ENCODE results near the gene MTHFSD. TPM values are rescaled to one million over a fixed set of nuclear protein-coding genes. Genes with fewer than 3 reads are reported as not detected.
A peak's percentile ranks its signal among the peaks of the same experiment; 100 is the strongest.

MTHFSD gene
- total and polyA plus RNA-seq, 2 donors (not counting 3 experiments of a cell fraction or from before 2014, with no cell fraction given), result 16.7 to 21.1 TPM

- no peak for FAIRE-seq
- Histone ChIP-seq H4K20me1 (replicated peaks; ENCODE audit: control insufficient read depth, extremely low read depth, insufficient read depth, low read length) (no peaks in the 10 kb centered on the region), H3K4me1 (ENCODE audit: control insufficient read depth, extremely low read depth, insufficient read depth, low read length) (no peaks in the 10 kb centered on the region), H2AFZ (ENCODE audit: low read depth, low read length) (no peak overlapping the region), H3K36me3 (ENCODE audit: control insufficient read depth in 2 of 2, extremely low read depth in 1 of 2, insufficient read depth in 2 of 2, low read length in 2 of 2) (no peaks in the 10 kb centered on the region), H3K9me3 (replicated peaks; ENCODE audit: control insufficient read depth, insufficient read depth, low read length) (no peaks in the 10 kb centered on the region), H3K27ac (ENCODE audit: insufficient read depth, low read depth, low read length) (no peak overlapping the region), H3K79me2 (ENCODE audit: control insufficient read depth, insufficient read depth, low read length) (no peaks in the 10 kb centered on the region), H3K4me3 (replicated peaks in 1 of 3; ENCODE audit: insufficient read depth in 1 of 3, low read depth in 1 of 3, low read length in 3 of 3) (no peak overlapping the region), H3K4me2 (ENCODE audit: insufficient read depth, low read length) (no peak overlapping the region), H3K9me1 (replicated peaks; ENCODE audit: control insufficient read depth, extremely low read depth, insufficient read depth, low read length) (no peaks in the 10 kb centered on the region), H3K9ac (replicated peaks; ENCODE audit: extremely low read depth, insufficient read depth, low read length) (no peak overlapping the region), H3K27me3 (ENCODE audit: control insufficient read depth in 2 of 2, insufficient read depth in 2 of 2, low read length in 2 of 2) (peaks cover 90 to 95% of the 10 kb centered on the region in 2 experiments)
- POLR2A ChIA-PET, result no interaction called here
- CTCF ChIA-PET, result no interaction called here
- intact Hi-C loops (cut with micrococcal nuclease) (no loop called here), dilution Hi-C loops (cut with MboI; ENCODE audit: extremely low pct_ligation_motif_present, low sequenced_read_pairs) (no loop called here)
- no TSS peak for BruUV-seq (replicated peaks)
- TF ChIP-seq EZH2 (IDR thresholded peaks at IDR 0.05; ENCODE audit: borderline replicate concordance, low read depth, low read length, severe bottlenecking) (peak; percentile 96), MAX (IDR thresholded peaks at IDR 0.05; ENCODE audit: insufficient read depth, insufficient read length) (no peak), POLR2AphosphoS5 (IDR thresholded peaks at IDR 0.05; ENCODE audit: insufficient read depth, low read depth, low read length) (no peak)
- DNase-seq (ENCODE audit: low read depth, low spot score), result no peak
Measured at GRCh38 chr16:86498671-86499439, 56.2 kb downstream of the MTHFSD start.

GRCh38 chr16:86498155-86498670, 56.8 kb downstream of the MTHFSD start:
- Histone ChIP-seq H3K27me3 (ENCODE audit: control insufficient read depth in 2 of 2, insufficient read depth in 2 of 2, low read length in 2 of 2) (peaks cover 90 to 95% of the 10 kb centered on the region in 2 experiments), H3K9ac (replicated peaks; ENCODE audit: extremely low read depth, insufficient read depth, low read length) (no peak overlapping the region), H3K79me2 (ENCODE audit: control insufficient read depth, insufficient read depth, low read length) (no peaks in the 10 kb centered on the region), H3K9me1 (replicated peaks; ENCODE audit: control insufficient read depth, extremely low read depth, insufficient read depth, low read length) (no peaks in the 10 kb centered on the region), H2AFZ (ENCODE audit: low read depth, low read length) (no peak overlapping the region), H4K20me1 (replicated peaks; ENCODE audit: control insufficient read depth, extremely low read depth, insufficient read depth, low read length) (no peaks in the 10 kb centered on the region), H3K4me3 (replicated peaks in 1 of 3; ENCODE audit: insufficient read depth in 1 of 3, low read depth in 1 of 3, low read length in 3 of 3) (no peak overlapping the region), H3K27ac (ENCODE audit: insufficient read depth, low read depth, low read length) (no peak overlapping the region), H3K4me2 (ENCODE audit: insufficient read depth, low read length) (no peak overlapping the region), H3K4me1 (ENCODE audit: control insufficient read depth, extremely low read depth, insufficient read depth, low read length) (no peaks in the 10 kb centered on the region), H3K36me3 (ENCODE audit: control insufficient read depth in 2 of 2, extremely low read depth in 1 of 2, insufficient read depth in 2 of 2, low read length in 2 of 2) (no peaks in the 10 kb centered on the region), H3K9me3 (replicated peaks; ENCODE audit: control insufficient read depth, insufficient read depth, low read length) (no peaks in the 10 kb centered on the region)
- intact Hi-C loops (cut with micrococcal nuclease), result no loop called here
- dilution Hi-C loops (cut with MboI; ENCODE audit: extremely low pct_ligation_motif_present, low sequenced_read_pairs), result no loop called here
- POLR2A ChIA-PET, result interaction anchor here (0.6 kb wide), 1 partner anchor 9 kb away, joined by 3 read pairs; no protein-coding TSS in a partner anchor
- CTCF ChIA-PET, result no interaction called here
- TF ChIP-seq EZH2 (IDR thresholded peaks at IDR 0.05; ENCODE audit: borderline replicate concordance, low read depth, low read length, severe bottlenecking), result peak; percentile 80
- peak in 1 of 2 donors; percentile 14 for TF ChIP-seq CTCF (IDR thresholded peaks at IDR 0.05; ENCODE audit: extremely low read depth in 1 of 2, insufficient read depth in 1 of 2, low read depth in 1 of 2, low read length in 2 of 2)
- no peak for TF ChIP-seq MAX (IDR thresholded peaks at IDR 0.05; ENCODE audit: insufficient read depth, insufficient read length)
- FAIRE-seq, result no peak
- no peak for DNase-seq (ENCODE audit: low read depth, low spot score)
- BruUV-seq (replicated peaks), result no TSS peak
